CD4-positive, CD25-positive, alpha-beta regulatory T cell (primary cell): Measurements from ENCODE around the gene AP5S1. TPM values are rescaled to one million over a fixed set of nuclear protein-coding genes. Genes with fewer than 3 reads are reported as not detected.

Source experiments
- ATAC-seq, 2 donors: fragments of 150-1000 bp; cut with Tn5 transposase; one replicate each; pipeline ENCODE4 v1.10.0; 2021; ENCODE audit warnings: low read depth in 2 of 2, moderate number of reproducible peaks in 2 of 2, moderate library complexity in 1 of 2
- DNase-seq, 3 donors: peaks; one replicate each; pipeline versions ENCODE4 v3.0.0 to v3.0.0-alpha.2; 2012 to 2022; ENCODE audit warnings: mixed read lengths in 1 of 3
- H3K27ac ChIP-seq: one replicate; pipeline ENCODE4 v1.7.0; 2013; ENCODE audit warnings: mild to moderate bottlenecking, low read length; ENCODE audit not compliant: insufficient read depth, poor library complexity, severe bottlenecking
- H3K27me3 ChIP-seq: one replicate; pipeline ENCODE4 v1.7.0; 2013; ENCODE audit warnings: low read length; ENCODE audit not compliant: control insufficient read depth, insufficient read depth
- H3K36me3 ChIP-seq: one replicate; pipeline ENCODE4 v1.7.0; 2013; ENCODE audit warnings: mild to moderate bottlenecking, low read length, moderate library complexity; ENCODE audit not compliant: control insufficient read depth, insufficient read depth
- H3K4me1 ChIP-seq: 2 replicates; pipeline ENCODE4 v1.7.0; 2013; ENCODE audit warnings: mild to moderate bottlenecking, low read length; ENCODE audit not compliant: insufficient read depth, control insufficient read depth, poor library complexity, severe bottlenecking
- H3K4me3 ChIP-seq: one replicate; pipeline ENCODE4 v1.7.0; 2013; ENCODE audit warnings: low read depth, mild to moderate bottlenecking, low read length, moderate library complexity
- H3K9me3 ChIP-seq, 2 experiments: 1 replicate in 1 of 2; 2 replicates in 1 of 2; pipeline ENCODE4 v1.7.0; 2013; ENCODE audit warnings: low read length in 2 of 2, mild to moderate bottlenecking in 1 of 2, moderate library complexity in 1 of 2; ENCODE audit not compliant: control insufficient read depth in 2 of 2
- H3K27ac Mint-ChIP-seq, 3 donors: one replicate each; pipeline ENCODE4 v1.8.0; 2020 to 2022; ENCODE audit warnings: mild to moderate bottlenecking in 3 of 3, mixed read lengths in 3 of 3, moderate library complexity in 2 of 3
- H3K27me3 Mint-ChIP-seq: one replicate; pipeline ENCODE4 v1.8.0; 2022; ENCODE audit warnings: mild to moderate bottlenecking, mixed read lengths
- H3K36me3 Mint-ChIP-seq: one replicate; pipeline ENCODE4 v1.8.0; 2020; ENCODE audit warnings: mixed read lengths
- H3K4me1 Mint-ChIP-seq, 4 donors: one replicate each; pipeline ENCODE4 v1.8.0; 2020 to 2022; ENCODE audit warnings: mixed read lengths in 4 of 4, mild to moderate bottlenecking in 1 of 4
- H3K4me3 Mint-ChIP-seq, 4 donors: one replicate each; pipeline ENCODE4 v1.8.0; 2020 to 2022; ENCODE audit warnings: mild to moderate bottlenecking in 4 of 4, mixed read lengths in 4 of 4, moderate library complexity in 3 of 4
- H3K9me3 Mint-ChIP-seq, 7 donors: one replicate each; pipeline ENCODE4 v1.8.0; 2020 to 2022; ENCODE audit warnings: mixed read lengths in 7 of 7, mild to moderate bottlenecking in 3 of 7, moderate library complexity in 2 of 7
- polyA plus RNA-seq, 4 donors: library from polyadenylated mRNA; unstranded; fragments of 300-500 nt; fragmentation: Illumina TruSeq; gene quantifications; one replicate each; pipeline ENCODE4 v1.2.3, GENCODE V29; 2021
- total RNA-seq: library from RNA; stranded (reverse); gene quantifications from one replicate; pipeline ENCODE4 v1.2.3, GENCODE V29; 2022

The AP5S1 gene
- total and polyA plus RNA-seq, 5 donors from 2014 or later, result 10.5 to 22.2 (median 19.5) TPM

DNA sequence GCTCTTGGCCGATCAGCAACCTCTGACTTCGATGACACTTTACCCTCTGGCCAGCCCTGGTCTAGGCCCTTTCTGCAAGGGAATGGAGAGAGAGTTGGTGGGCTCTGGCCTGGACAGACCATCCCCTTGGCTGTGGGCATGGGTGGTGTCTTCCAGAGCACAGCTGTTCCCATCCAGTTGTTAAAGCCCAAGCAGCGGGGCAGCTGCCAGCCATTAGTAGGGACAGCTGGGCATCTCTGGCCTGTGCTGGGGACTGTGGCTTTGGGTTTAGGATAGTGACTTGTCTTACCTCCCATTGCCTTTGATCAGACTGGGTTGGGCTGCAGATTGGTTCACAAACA, 21.5 kb upstream of the AP5S1 start:
- Histone ChIP-seq H3K27me3 (no peaks in the 10 kb centered on the region), H3K4me1 (peaks cover 74% of the 10 kb centered on the region), H3K36me3 (peaks cover 46% of the 10 kb centered on the region), H3K9me3 (no peaks in the 10 kb centered on the region), H3K27ac (peak overlapping the region; percentile 73), H3K4me3 (peak overlapping the region; percentile 94)
- no peaks in the 10 kb centered on the region for H3K9me3 Mint-ChIP-seq
- peak overlapping the region; percentile 96 to 98 (median 96) for H3K27ac Mint-ChIP-seq
- peaks cover 7 to 70% (median 43%) of the 10 kb centered on the region in 4 donors for H3K4me1 Mint-ChIP-seq
- DNase-seq (no peak), ATAC-seq (no peak)
- peak overlapping the region; percentile 99 to 100 (median 100) for H3K4me3 Mint-ChIP-seq
- H3K36me3 Mint-ChIP-seq, result peaks cover 59% of the 10 kb centered on the region
- H3K27me3 Mint-ChIP-seq, result peaks cover 4% of the 10 kb centered on the region

- DNase-seq, result no peak
- peaks cover 60% of the 10 kb centered on the region for H3K36me3 ChIP-seq
- H3K4me1 Mint-ChIP-seq, result peaks cover 7 to 77% (median 48%) of the 10 kb centered on the region in 4 donors
- H3K27ac Mint-ChIP-seq, result peak overlapping the region; percentile 96 to 98 (median 96)
- H3K4me1 ChIP-seq, result peaks cover 75% of the 10 kb centered on the region
- H3K27me3 ChIP-seq, result no peaks in the 10 kb centered on the region
- H3K9me3 Mint-ChIP-seq, result no peaks in the 10 kb centered on the region
- peak overlapping the region; percentile 73 for H3K27ac ChIP-seq
- no peak for ATAC-seq
- no peaks in the 10 kb centered on the region for H3K9me3 ChIP-seq
- peak overlapping the region in 3 of 4 donors; percentile 99 to 100 (median 100) for H3K4me3 Mint-ChIP-seq
- H3K36me3 Mint-ChIP-seq, result peaks cover 70% of the 10 kb centered on the region
- peaks cover 4% of the 10 kb centered on the region for H3K27me3 Mint-ChIP-seq
- H3K4me3 ChIP-seq, result peak overlapping the region; percentile 18
These were observed 20.0 kb upstream of the AP5S1 start for GRCh38 chr20:3800256-3800877.

DNA sequence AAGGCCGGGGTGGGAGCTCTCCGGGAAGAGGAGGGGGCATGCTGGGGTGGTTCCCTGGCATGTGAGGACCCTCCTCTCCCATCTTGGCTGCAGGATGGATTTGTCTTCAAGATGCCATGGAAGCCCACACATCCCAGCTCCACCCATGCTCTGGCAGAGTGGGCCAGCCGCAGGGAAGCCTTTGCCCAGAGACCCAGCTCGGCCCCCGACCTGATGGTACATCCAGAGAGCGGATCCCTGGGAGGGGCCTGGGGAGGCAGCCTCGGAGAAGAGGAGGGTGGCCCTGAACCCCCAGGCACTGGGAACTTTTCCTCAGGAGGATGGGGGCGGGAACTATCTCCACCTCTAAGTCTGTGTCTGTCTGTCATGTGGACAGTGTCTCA, 19.5 kb upstream of the AP5S1 start:
- H3K27me3 Mint-ChIP-seq, result peaks cover 4% of the 10 kb centered on the region
- H3K36me3 Mint-ChIP-seq, result peaks cover 75% of the 10 kb centered on the region
- no peaks in the 10 kb centered on the region for H3K27me3 ChIP-seq
- peak overlapping the region; percentile 7 for H3K4me3 ChIP-seq
- H3K4me1 Mint-ChIP-seq, result peaks cover 7 to 79% (median 48%) of the 10 kb centered on the region in 4 donors
- ATAC-seq, result no peak
- no peak for DNase-seq
- no peaks in the 10 kb centered on the region for H3K9me3 ChIP-seq
- peak overlapping the region; percentile 73 for H3K27ac ChIP-seq
- peaks cover 70% of the 10 kb centered on the region for H3K4me1 ChIP-seq
- H3K36me3 ChIP-seq, result peaks cover 65% of the 10 kb centered on the region
- peak overlapping the region in 1 of 4 donors; percentile 28 for H3K4me3 Mint-ChIP-seq
- H3K27ac Mint-ChIP-seq, result peak overlapping the region; percentile 96 to 98 (median 96)
- no peaks in the 10 kb centered on the region for H3K9me3 Mint-ChIP-seq

GRCh38 chr20:3801299-3801698, 19.0 kb upstream of the AP5S1 start:
- Mint-ChIP-seq H3K27ac (peak overlapping the region; percentile 96 to 98 (median 96)), H3K27me3 (peaks cover 4% of the 10 kb centered on the region), H3K9me3 (no peaks in the 10 kb centered on the region), H3K4me3 (peak overlapping the region in 2 of 4 donors; percentile 28 to 46), H3K4me1 (peaks cover 7 to 81% (median 47%) of the 10 kb centered on the region in 4 donors), H3K36me3 (peaks cover 80% of the 10 kb centered on the region)
- Histone ChIP-seq H3K27ac (peak overlapping the region; percentile 73), H3K27me3 (no peaks in the 10 kb centered on the region), H3K4me3 (peak overlapping the region; percentile 7), H3K4me1 (peaks cover 69% of the 10 kb centered on the region), H3K36me3 (peaks cover 69% of the 10 kb centered on the region), H3K9me3 (no peaks in the 10 kb centered on the region)
- DNase-seq (no peak), ATAC-seq (no peak)

DNA sequence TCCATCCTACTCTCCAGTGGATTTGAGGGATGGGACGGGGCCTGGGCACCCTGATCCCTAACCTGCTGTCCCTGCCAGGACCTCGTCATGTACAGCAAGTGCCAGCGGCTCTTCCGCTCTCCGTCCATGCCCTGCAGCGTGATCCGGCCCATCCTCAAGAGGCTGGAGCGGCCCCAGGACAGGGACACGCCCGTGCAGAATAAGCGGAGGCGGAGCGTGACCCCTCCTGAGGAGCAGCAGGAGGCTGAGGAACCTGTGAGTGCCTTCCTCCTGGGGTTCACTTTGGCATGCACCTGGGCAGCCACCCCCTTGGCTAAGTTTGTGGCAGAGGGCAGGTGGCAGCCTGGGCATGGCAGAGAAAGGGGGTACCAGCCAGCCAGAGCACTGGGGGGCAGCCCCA, 18.5 kb upstream of the AP5S1 start:
- H3K4me1 ChIP-seq, result peaks cover 70% of the 10 kb centered on the region
- ATAC-seq (no peak), DNase-seq (no peak)
- Mint-ChIP-seq H3K27ac (peak overlapping the region in 2 of 3 donors; percentile 91 to 96), H3K27me3 (peaks cover 4% of the 10 kb centered on the region), H3K4me3 (peak overlapping the region in 2 of 4 donors; percentile 46 to 87), H3K9me3 (no peaks in the 10 kb centered on the region), H3K36me3 (peaks cover 82% of the 10 kb centered on the region), H3K4me1 (peaks cover 9 to 85% (median 49%) of the 10 kb centered on the region in 4 donors)
- H3K36me3 ChIP-seq, result peaks cover 69% of the 10 kb centered on the region
- no peak overlapping the region for H3K4me3 ChIP-seq
- no peaks in the 10 kb centered on the region for H3K27me3 ChIP-seq
- peak overlapping the region; percentile 73 for H3K27ac ChIP-seq
- H3K9me3 ChIP-seq, result no peaks in the 10 kb centered on the region

GRCh38 chr20:3802524-3803239, 17.7 kb upstream of the AP5S1 start:
- peaks cover 10 to 89% (median 55%) of the 10 kb centered on the region in 4 donors for H3K4me1 Mint-ChIP-seq
- no peaks in the 10 kb centered on the region for H3K27me3 ChIP-seq
- peak overlapping the region; percentile 7 for H3K4me3 ChIP-seq
- peak overlapping the region; percentile 90 to 98 (median 92) for H3K27ac Mint-ChIP-seq
- peaks cover 71% of the 10 kb centered on the region for H3K4me1 ChIP-seq
- H3K9me3 ChIP-seq, result no peaks in the 10 kb centered on the region
- no peaks in the 10 kb centered on the region for H3K9me3 Mint-ChIP-seq
- DNase-seq, result no peak
- H3K36me3 Mint-ChIP-seq, result peaks cover 82% of the 10 kb centered on the region
- peak overlapping the region; percentile 41 to 87 (median 60) for H3K4me3 Mint-ChIP-seq
- H3K36me3 ChIP-seq, result peaks cover 69% of the 10 kb centered on the region
- H3K27ac ChIP-seq, result peak overlapping the region; percentile 73
- H3K27me3 Mint-ChIP-seq, result peaks cover 2% of the 10 kb centered on the region
- no peak for ATAC-seq

DNA sequence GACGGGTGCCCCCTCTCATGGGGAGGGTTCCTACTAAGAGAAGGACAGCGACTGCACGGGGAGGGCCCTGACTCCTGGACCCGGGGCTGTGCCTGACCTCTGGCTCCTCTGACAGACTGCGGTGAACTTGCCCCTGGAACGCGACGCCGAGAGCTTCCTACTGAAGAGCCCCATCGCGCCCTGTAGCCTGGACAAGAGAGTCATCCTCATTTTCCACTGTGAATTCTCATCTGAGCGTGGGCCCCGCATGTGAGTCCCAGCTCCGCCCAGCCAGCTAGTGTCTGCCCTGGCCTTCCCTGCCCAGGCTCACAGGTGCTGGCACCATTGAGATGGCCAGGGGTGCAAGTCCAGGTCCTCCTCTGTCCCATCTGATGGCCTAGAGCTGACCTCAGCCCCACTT, 17.1 kb upstream of the AP5S1 start:
- H3K27ac ChIP-seq, result peak overlapping the region; percentile 73
- no peak for ATAC-seq

More for the DNA sequence above, 17.1 kb upstream of the AP5S1 start:
- Histone ChIP-seq H3K9me3 (no peaks in the 10 kb centered on the region), H3K27me3 (no peaks in the 10 kb centered on the region), H3K36me3 (peaks cover 67% of the 10 kb centered on the region), H3K4me1 (peaks cover 71% of the 10 kb centered on the region), H3K4me3 (no peak overlapping the region)
- H3K36me3 Mint-ChIP-seq, result peaks cover 76% of the 10 kb centered on the region
- no peak for DNase-seq
- no peaks in the 10 kb centered on the region for H3K27me3 Mint-ChIP-seq
- H3K27ac Mint-ChIP-seq, result peak overlapping the region; percentile 90 to 98 (median 92)
- peaks cover 5 to 89% (median 54%) of the 10 kb centered on the region in 4 donors for H3K4me1 Mint-ChIP-seq
- H3K9me3 Mint-ChIP-seq, result no peaks in the 10 kb centered on the region
- peak overlapping the region in 3 of 4 donors; percentile 51 to 87 (median 70) for H3K4me3 Mint-ChIP-seq
